MCF 10A (cell line): ENCODE data around the gene DEDD. TPM values are rescaled to one million over a fixed set of nuclear protein-coding genes. Genes with fewer than 3 reads are reported as not detected.

Source experiments
- BruUV-seq: library from RNA; stranded (reverse); fragments of 400-500 nt; replicated peaks from 2 replicates; lab custom pipeline; 2021; lab: Mats Ljungman, UMichigan
- CTCF ChIA-PET: fragments of 300-600 bp; sonication (Branson Sonifier 250); formaldehyde crosslinking; extraction: SDS; loops from one replicate; lab custom pipeline; 2021; ENCODE audit warnings: antibody characterized with exemption, inconsistent platforms; lab: Yijun Ruan, JAX
- POLR2A ChIA-PET: fragments of 300-600, 350-650 bp; sonication (Branson Sonifier 250); formaldehyde crosslinking; extraction: SDS; loops from one replicate; lab custom pipeline; 2020; ENCODE audit warnings: antibody characterized with exemption, inconsistent platforms; lab: Yijun Ruan, JAX
- DNase-seq: peaks from one replicate; pipeline ENCODE4 v3.0.0-alpha.2; 2018; ENCODE audit not compliant: unreplicated experiment
- H3K27ac Mint-ChIP-seq: one replicate; pipeline ENCODE4 v1.8.0; 2022; ENCODE audit warnings: mild to moderate bottlenecking, low read depth, mixed read lengths; ENCODE audit not compliant: unreplicated experiment
- H3K27me3 Mint-ChIP-seq: one replicate; pipeline ENCODE4 v1.8.0; 2022; ENCODE audit warnings: mixed read lengths; ENCODE audit not compliant: insufficient read depth, unreplicated experiment
- H3K36me3 Mint-ChIP-seq: one replicate; pipeline ENCODE4 v1.8.0; 2022; ENCODE audit warnings: mild to moderate bottlenecking, moderate library complexity, mixed read lengths; ENCODE audit not compliant: insufficient read depth, unreplicated experiment
- H3K4me1 Mint-ChIP-seq: one replicate; pipeline ENCODE4 v1.8.0; 2022; ENCODE audit warnings: mixed read lengths; ENCODE audit not compliant: insufficient read depth, unreplicated experiment
- H3K4me3 Mint-ChIP-seq: one replicate; pipeline ENCODE4 v1.8.0; 2022; ENCODE audit warnings: mild to moderate bottlenecking, moderate library complexity, mixed read lengths; ENCODE audit not compliant: unreplicated experiment
- H3K9me3 Mint-ChIP-seq: one replicate; pipeline ENCODE4 v1.8.0; 2022; ENCODE audit warnings: mixed read lengths; ENCODE audit not compliant: unreplicated experiment
- CTCF ChIP-seq: fragments of 200-600 bp; IDR thresholded peaks from one replicate; pipeline ENCODE4 v1.8.0; 2022; ENCODE audit warnings: antibody characterized with exemption, mild to moderate bottlenecking; ENCODE audit not compliant: unreplicated experiment
- intact Hi-C: fragments of 100-400 bp; cut with micrococcal nuclease; formaldehyde crosslinking; loops from 2 replicates; pipeline ENCODE4 v1.14.1; 2022
- total RNA-seq: library from RNA; stranded (reverse); gene quantifications from 2 replicates; pipeline ENCODE4 v1.2.3, GENCODE V29; 2022

DEDD gene
- total RNA-seq, 1 experiment from 2014 or later = 73.6 TPM

GRCh38 chr1:161179698-161180097 lies 47.2 kb upstream of the DEDD start:
- ChIA-PET CTCF (interaction anchor here (0.7 to 5.9 kb wide), 9 partner anchors 8 to 1266 kb away, joined by 3 to 115 read pairs (median 6); partner anchors contain the start of genes APOA2, PPOX and TOMM40L), POLR2A (interaction anchor here (0.7 to 5.3 kb wide), 5 partner anchors 13 to 203 kb away, joined by 3 to 58 read pairs (median 7); partner anchors contain the start of genes NDUFS2, PPOX and USF1)
- Mint-ChIP-seq H3K36me3 (peaks cover 7% of the 10 kb centered on the region), H3K4me1 (peaks cover 34% of the 10 kb centered on the region), H3K4me3 (no peak overlapping the region), H3K9me3 (no peaks in the 10 kb centered on the region), H3K27ac (no peak overlapping the region), H3K27me3 (no peaks in the 10 kb centered on the region)
- intact Hi-C loops = loop anchor here (1.0 kb wide), 2 partner anchors 46 to 112 kb away; no protein-coding TSS in a partner anchor
- DNase-seq = no peak
- TF ChIP-seq CTCF = no peak
- BruUV-seq = no TSS peak

GRCh38 chr1:161177936-161178244 lies 45.4 kb upstream of the DEDD start:
- no peak for TF ChIP-seq CTCF
- Mint-ChIP-seq H3K27me3 (no peaks in the 10 kb centered on the region), H3K9me3 (no peaks in the 10 kb centered on the region), H3K36me3 (peaks cover 26% of the 10 kb centered on the region), H3K27ac (peak overlapping the region; percentile 92), H3K4me3 (peak overlapping the region; percentile 86), H3K4me1 (peaks cover 37% of the 10 kb centered on the region)
- CTCF ChIA-PET = interaction anchor here (0.9 to 3.5 kb wide), 4 partner anchors 11 to 48 kb away, joined by 3 to 33 read pairs (median 14); partner anchors contain the start of genes PPOX and TOMM40L
- BruUV-seq = no TSS peak
- no peak for DNase-seq
- intact Hi-C loops = loop anchor here (1.0 kb wide), 1 partner anchor 12 kb away; the partner anchor contains the start of gene PPOX
- POLR2A ChIA-PET = interaction anchor here (1.9 to 3.3 kb wide), 8 partner anchors 11 to 157 kb away, joined by 6 to 101 read pairs (median 15); partner anchors contain the start of genes DEDD, F11R, NDUFS2 and PPOX

- no peak for TF ChIP-seq CTCF
- Mint-ChIP-seq H3K36me3 (peaks cover 31% of the 10 kb centered on the region), H3K27me3 (no peaks in the 10 kb centered on the region), H3K4me3 (peak within 1 kb of the TSS; percentile 86), H3K27ac (peak within 1 kb of the TSS; percentile 92), H3K4me1 (peaks cover 37% of the 10 kb centered on the region), H3K9me3 (no peaks in the 10 kb centered on the region)
- DNase-seq = peak; percentile 87
- POLR2A ChIA-PET = interaction anchor here (0.5 to 3.3 kb wide), 21 partner anchors 10 to 214 kb away, joined by 3 to 101 read pairs (median 6); partner anchors contain the start of genes DEDD, F11R, NDUFS2 and NIT1
- TSS peak; percentile 97 for BruUV-seq
- intact Hi-C loops = loop anchor here (1.0 kb wide), 1 partner anchor 11 kb away; the partner anchor contains the start of gene PPOX
- CTCF ChIA-PET = interaction anchor here (0.6 to 3.5 kb wide), 11 partner anchors 11 to 1595 kb away, joined by 3 to 33 read pairs (median 3); partner anchors contain the start of genes ADAMTS4, PPOX and TOMM40L
These were observed 44.9 kb upstream of the DEDD start, which contains the start of gene B4GALT3 for GRCh38 chr1:161177112-161177935. Gene B4GALT3 (minus strand): TSS chr1:161177507. CDS start chr1:161176060, 1,447 bp downstream.
